Loucy (cell line): ENCODE measurements around the gene DSCAML1.

ENCODE experiments used
- H2AFZ ChIP-seq: fragments of 200-600 bp; sonication (generic); 2 replicates; pipeline ENCODE4 v1.6.0; 2016; ENCODE audit warnings: antibody characterized with exemption, mild to moderate bottlenecking, low read length, moderate library complexity
- H3F3A ChIP-seq: fragments of 200-600 bp; 2 replicates; pipeline ENCODE4 v1.6.0; 2016; ENCODE audit warnings: antibody characterized with exemption, low read depth, mild to moderate bottlenecking
- H3K27me3 ChIP-seq: fragments of 200-600 bp; sonication (generic); 2 replicates; pipeline ENCODE4 v1.6.1; 2014; ENCODE audit warnings: low read length, mild to moderate bottlenecking; ENCODE audit not compliant: insufficient read depth, poor library complexity, severe bottlenecking
- H3K36me3 ChIP-seq: fragments of 200-600 bp; sonication (generic); 2 replicates; pipeline ENCODE4 v1.6.1; 2016; ENCODE audit warnings: low read length; ENCODE audit not compliant: insufficient read depth
- H3K4me1 ChIP-seq: fragments of 200-600 bp; sonication (generic); 2 replicates; pipeline ENCODE4 v1.5.1; 2014; ENCODE audit warnings: low read length, mild to moderate bottlenecking; ENCODE audit not compliant: insufficient read depth, poor library complexity, severe bottlenecking
- H3K4me2 ChIP-seq: fragments of 200-600 bp; sonication (generic); 2 replicates; pipeline ENCODE4 v1.6.0; 2014; ENCODE audit warnings: antibody characterized with exemption, low read length, low read depth, mild to moderate bottlenecking; ENCODE audit not compliant: poor library complexity, severe bottlenecking
- H3K4me3 ChIP-seq: fragments of 200-600 bp; sonication (generic); 2 replicates; pipeline ENCODE4 v1.5.1; 2014; ENCODE audit warnings: low read length, mild to moderate bottlenecking, mixed read lengths; ENCODE audit not compliant: poor library complexity, severe bottlenecking
- H3K79me2 ChIP-seq: fragments of 200-600 bp; sonication (generic); 2 replicates; pipeline ENCODE4 v1.6.1; 2014; ENCODE audit warnings: low read length; ENCODE audit not compliant: insufficient read depth
- H3K9ac ChIP-seq: fragments of 200-600 bp; sonication (generic); 2 replicates; pipeline ENCODE4 v1.6.0; 2014; ENCODE audit warnings: mild to moderate bottlenecking, low read depth, low read length, moderate library complexity; ENCODE audit not compliant: poor library complexity, severe bottlenecking
- H3K9me2 ChIP-seq: fragments of 200-600 bp; sonication (generic); replicated peaks from 2 replicates; pipeline ENCODE4 v1.6.1; 2016; ENCODE audit warnings: low read depth, low read length, mixed read lengths
- H3K9me3 ChIP-seq: fragments of 200-600 bp; sonication (generic); 2 replicates; pipeline ENCODE4 v1.6.1; 2014; ENCODE audit warnings: mild to moderate bottlenecking, antibody characterized with exemption, low read length, low read depth; ENCODE audit not compliant: insufficient read depth
- H4K20me1 ChIP-seq: fragments of 200-600 bp; sonication (generic); 2 replicates; pipeline ENCODE4 v1.6.0; 2014; ENCODE audit warnings: antibody characterized with exemption, low read length, mild to moderate bottlenecking; ENCODE audit not compliant: insufficient read depth, poor library complexity, severe bottlenecking
- CTCF ChIP-seq: fragments of 200-600 bp; sonication (generic); conservative IDR thresholded peaks from 2 replicates; pipeline ENCODE4 v1.5.1; 2014; ENCODE audit warnings: mild to moderate bottlenecking, antibody characterized with exemption, low read length
- EZH2phosphoT487 ChIP-seq: fragments of 200-600 bp; IDR thresholded peaks from 2 replicates; pipeline ENCODE4 v1.6.1; 2018; ENCODE audit warnings: antibody characterized with exemption, mild to moderate bottlenecking, moderate library complexity, borderline replicate concordance

Gene DSCAML1

GRCh38 chr11:117396970-117397369 is 400.0 kb downstream of the DSCAML1 start:
- peaks cover 5% of the 10 kb centered on the region; the same call in 1 of the 2 replicates for H3K9me3 ChIP-seq
- H3K4me1 ChIP-seq: no peaks in the 10 kb centered on the region
- no peaks in the 10 kb centered on the region for H4K20me1 ChIP-seq
- no peaks in the 10 kb centered on the region for H3F3A ChIP-seq
- H3K9ac ChIP-seq: no peak overlapping the region
- no peak overlapping the region for H3K4me3 ChIP-seq
- no peak overlapping the region for H2AFZ ChIP-seq
- no peaks in the 10 kb centered on the region for H3K79me2 ChIP-seq
- no peaks in the 10 kb centered on the region for H3K9me2 ChIP-seq
- no peak overlapping the region for H3K4me2 ChIP-seq
- TF ChIP-seq CTCF: no peak
- no peak for TF ChIP-seq EZH2phosphoT487
- no peaks in the 10 kb centered on the region for H3K27me3 ChIP-seq
- no peaks in the 10 kb centered on the region for H3K36me3 ChIP-seq

- Histone ChIP-seq H4K20me1 (no peaks in the 10 kb centered on the region), H3K9me3 (peaks cover 5% of the 10 kb centered on the region; the same call in 1 of the 2 replicates), H3K9me2 (no peaks in the 10 kb centered on the region), H3K4me1 (no peaks in the 10 kb centered on the region), H3K79me2 (no peaks in the 10 kb centered on the region), H3K36me3 (no peaks in the 10 kb centered on the region), H3K4me3 (no peak overlapping the region), H3K4me2 (no peak overlapping the region), H2AFZ (no peak overlapping the region), H3K9ac (no peak overlapping the region), H3K27me3 (no peaks in the 10 kb centered on the region), H3F3A (no peaks in the 10 kb centered on the region)
- TF ChIP-seq CTCF: no peak
- TF ChIP-seq EZH2phosphoT487: no peak
Observed at GRCh38 chr11:117395476-117395875, 401.5 kb downstream of the DSCAML1 start.

- H3K9me2 ChIP-seq: no peaks in the 10 kb centered on the region
- H3K36me3 ChIP-seq: no peaks in the 10 kb centered on the region
- no peak overlapping the region for H3K9ac ChIP-seq
- no peak overlapping the region for H3K4me3 ChIP-seq
- no peak overlapping the region for H3K4me2 ChIP-seq
- no peaks in the 10 kb centered on the region for H3K27me3 ChIP-seq
- no peaks in the 10 kb centered on the region for H4K20me1 ChIP-seq
- H3F3A ChIP-seq: no peaks in the 10 kb centered on the region
- no peaks in the 10 kb centered on the region for H3K4me1 ChIP-seq
- no peak overlapping the region for H2AFZ ChIP-seq
- peaks cover 5% of the 10 kb centered on the region; the same call in 1 of the 2 replicates for H3K9me3 ChIP-seq
- no peaks in the 10 kb centered on the region for H3K79me2 ChIP-seq
- TF ChIP-seq CTCF: no peak
- TF ChIP-seq EZH2phosphoT487: no peak
Observed at GRCh38 chr11:117394221-117394925, 402.6 kb downstream of the DSCAML1 start.
